Measurements from ENCODE around the gene ADAMTSL3.
"Not testable (repeated sequence)": the region's sequence is repeated elsewhere in the genome, so short reads cannot be mapped to it uniquely, and the experiment has no call there.

ADAMTSL3 gene

GRCh38 chr15:84078038-84078437 is 424.1 kb downstream of the ADAMTSL3 start:
- DNase-seq (ENCODE audit: extremely low read depth in 1 of 2, low read depth in 1 of 2), result not testable (repeated sequence)

- DNase-seq (ENCODE audit: extremely low read depth in 1 of 2, low read depth in 1 of 2), result not testable (repeated sequence)
These were observed 425.5 kb downstream of the ADAMTSL3 start for GRCh38 chr15:84079325-84079884.

- DNase-seq (ENCODE audit: extremely low read depth in 1 of 2, low read depth in 1 of 2), result peak; percentile 31 to 50
These were observed 426.2 kb downstream of the ADAMTSL3 start for GRCh38 chr15:84079885-84080777.

GRCh38 chr15:84080778-84081084 is 426.8 kb downstream of the ADAMTSL3 start:
- not testable (repeated sequence) for DNase-seq (ENCODE audit: extremely low read depth in 1 of 2, low read depth in 1 of 2)

- DNase-seq (ENCODE audit: extremely low read depth in 1 of 2, low read depth in 1 of 2), result no peak
These were observed 427.7 kb downstream of the ADAMTSL3 start for GRCh38 chr15:84081391-84082168.

- DNase-seq (ENCODE audit: extremely low read depth in 1 of 2, low read depth in 1 of 2), result no peak
These were observed 428.8 kb downstream of the ADAMTSL3 start for GRCh38 chr15:84082739-84083138.

- not testable (repeated sequence) for DNase-seq (ENCODE audit: extremely low read depth in 1 of 2, low read depth in 1 of 2)
These were observed 432.1 kb downstream of the ADAMTSL3 start for GRCh38 chr15:84086071-84086470.
